Sigmoid colon (tissue), 7 donors: ENCODE results near the gene PARD3. TPM values are rescaled to one million over a fixed set of nuclear protein-coding genes. Genes with fewer than 3 reads are reported as not detected.
"Not testable (repeated sequence)": the region's sequence is repeated elsewhere in the genome, so short reads cannot be mapped to it uniquely, and the experiment has no call there.

ENCODE experiments used
- DNase-seq: peaks from one replicate; pipeline ENCODE4 v3.0.0-alpha.2; 2019
- H3K27ac ChIP-seq, 4 donors: fragments of 200-600 bp; sonication (generic); one replicate each; pipeline ENCODE4 v1.5.1; 2016 to 2019; ENCODE audit warnings: mild to moderate bottlenecking in 1 of 4
- H3K27me3 ChIP-seq, 3 donors: fragments of 200-600 bp; sonication (generic); one replicate each; pipeline ENCODE4 v1.5.1; 2019; ENCODE audit warnings: mild to moderate bottlenecking in 1 of 3
- H3K36me3 ChIP-seq, 4 donors: fragments of 200-600 bp; sonication (generic); one replicate each; pipeline ENCODE4 v1.5.1; 2016 to 2019
- H3K4me1 ChIP-seq, 4 donors: fragments of 200-600 bp; sonication (generic); one replicate each; pipeline ENCODE4 v1.5.1; 2017 to 2019
- H3K4me3 ChIP-seq, 4 donors: fragments of 200-600 bp; sonication (generic); one replicate each; pipeline ENCODE4 v1.5.1; 2017 to 2019; ENCODE audit warnings: mild to moderate bottlenecking in 2 of 4, moderate library complexity in 1 of 4
- H3K9me3 ChIP-seq, 4 donors: fragments of 200-600 bp in 3 of 4; sonication (generic) in 3 of 4; one replicate each; pipeline versions ENCODE4 v1.5.1 to v1.6.1; 2013 to 2019
- EP300 ChIP-seq, 4 donors: sonication (generic); formaldehyde crosslinking; IDR thresholded peaks; one replicate each; pipeline ENCODE4 v1.6.1; 2017; ENCODE audit warnings: antibody characterized with exemption in 4 of 4
- POLR2A ChIP-seq, 2 donors: fragments of 450-650 bp; IDR thresholded peaks; one replicate each; pipeline ENCODE4 v1.6.1; 2016; ENCODE audit warnings: antibody characterized with exemption in 2 of 2, mild to moderate bottlenecking in 2 of 2, moderate library complexity in 2 of 2
- POLR2AphosphoS5 ChIP-seq, 4 donors: sonication (generic); formaldehyde crosslinking; IDR thresholded peaks; one replicate each; pipeline ENCODE4 v1.6.1; 2017; ENCODE audit warnings: antibody characterized with exemption in 4 of 4
- WGBS, 2 donors: extraction: QIAGEN DNeasy Blood & Tissue Kit; methylation state at CpG; one replicate each; pipeline ENCODE4 v1.1.7; 2013; 5-methylcytosine and 5-hydroxymethylcytosine counted together
- intact Hi-C: fragments of 100-400 bp; cut with DNase I; formaldehyde crosslinking; loops from one replicate; pipeline ENCODE4 v1.15.1; 2023
- polyA plus RNA-seq, 3 donors: library from polyadenylated mRNA; stranded (reverse); fragments of 200-250 nt; gene quantifications; one replicate each; pipeline ENCODE4 v1.2.3, GENCODE V29; 2013
- total RNA-seq, 4 donors: library from RNA; depleted of rRNA; stranded (reverse); fragments of >200 nt; gene quantifications; one replicate each; pipeline ENCODE4 v1.1.0, GENCODE V29; 2016
- TF ChIP-seq, protein P1 (sequence below), 4 experiments: fragments of 450-650 bp in 3 of 4; fragments of 200-600 bp in 1 of 4; IDR thresholded peaks; one replicate each; pipeline ENCODE4 v1.5.1; 2016 to 2019; ENCODE audit warnings: antibody characterized with exemption in 4 of 4, mild to moderate bottlenecking in 3 of 4, moderate library complexity in 2 of 4
- donor health status: healthy with polysubstance abuse.
- donor health status: Bipolar disorder and iron deficiency.
- donor health status: healthy.

Gene PARD3
- total and polyA plus RNA-seq, 7 donors: 17.5 to 96.4 (median 75.9) TPM

DNA sequence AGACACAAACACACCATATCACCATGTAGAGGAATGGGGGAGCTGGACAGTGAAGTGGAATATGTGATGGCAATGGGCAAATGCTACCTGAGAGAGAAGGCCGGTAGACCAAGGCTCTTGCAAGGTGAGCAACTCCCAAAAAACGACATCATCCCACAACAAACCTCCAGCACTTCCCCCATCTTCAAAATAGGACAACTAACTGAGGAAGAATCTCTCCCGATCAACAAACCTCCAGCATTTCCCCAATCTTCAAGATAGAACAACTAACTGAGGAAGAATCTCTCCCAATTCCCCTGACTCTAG is 387.2 kb downstream of the PARD3 start:
- TF ChIP-seq EP300 (IDR thresholded peaks at IDR 0.05) (no peak), POLR2A (IDR thresholded peaks at IDR 0.05) (no peak), POLR2AphosphoS5 (IDR thresholded peaks at IDR 0.05) (no peak)
- TF ChIP-seq, protein P1, sequence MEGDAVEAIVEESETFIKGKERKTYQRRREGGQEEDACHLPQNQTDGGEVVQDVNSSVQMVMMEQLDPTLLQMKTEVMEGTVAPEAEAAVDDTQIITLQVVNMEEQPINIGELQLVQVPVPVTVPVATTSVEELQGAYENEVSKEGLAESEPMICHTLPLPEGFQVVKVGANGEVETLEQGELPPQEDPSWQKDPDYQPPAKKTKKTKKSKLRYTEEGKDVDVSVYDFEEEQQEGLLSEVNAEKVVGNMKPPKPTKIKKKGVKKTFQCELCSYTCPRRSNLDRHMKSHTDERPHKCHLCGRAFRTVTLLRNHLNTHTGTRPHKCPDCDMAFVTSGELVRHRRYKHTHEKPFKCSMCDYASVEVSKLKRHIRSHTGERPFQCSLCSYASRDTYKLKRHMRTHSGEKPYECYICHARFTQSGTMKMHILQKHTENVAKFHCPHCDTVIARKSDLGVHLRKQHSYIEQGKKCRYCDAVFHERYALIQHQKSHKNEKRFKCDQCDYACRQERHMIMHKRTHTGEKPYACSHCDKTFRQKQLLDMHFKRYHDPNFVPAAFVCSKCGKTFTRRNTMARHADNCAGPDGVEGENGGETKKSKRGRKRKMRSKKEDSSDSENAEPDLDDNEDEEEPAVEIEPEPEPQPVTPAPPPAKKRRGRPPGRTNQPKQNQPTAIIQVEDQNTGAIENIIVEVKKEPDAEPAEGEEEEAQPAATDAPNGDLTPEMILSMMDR (IDR thresholded peaks at IDR 0.05): no peak
- intact Hi-C loops: no loop called here
- WGBS, 2 donors: 88 to 94% methylated on average over 3 of the region's 3 CpGs

DNA sequence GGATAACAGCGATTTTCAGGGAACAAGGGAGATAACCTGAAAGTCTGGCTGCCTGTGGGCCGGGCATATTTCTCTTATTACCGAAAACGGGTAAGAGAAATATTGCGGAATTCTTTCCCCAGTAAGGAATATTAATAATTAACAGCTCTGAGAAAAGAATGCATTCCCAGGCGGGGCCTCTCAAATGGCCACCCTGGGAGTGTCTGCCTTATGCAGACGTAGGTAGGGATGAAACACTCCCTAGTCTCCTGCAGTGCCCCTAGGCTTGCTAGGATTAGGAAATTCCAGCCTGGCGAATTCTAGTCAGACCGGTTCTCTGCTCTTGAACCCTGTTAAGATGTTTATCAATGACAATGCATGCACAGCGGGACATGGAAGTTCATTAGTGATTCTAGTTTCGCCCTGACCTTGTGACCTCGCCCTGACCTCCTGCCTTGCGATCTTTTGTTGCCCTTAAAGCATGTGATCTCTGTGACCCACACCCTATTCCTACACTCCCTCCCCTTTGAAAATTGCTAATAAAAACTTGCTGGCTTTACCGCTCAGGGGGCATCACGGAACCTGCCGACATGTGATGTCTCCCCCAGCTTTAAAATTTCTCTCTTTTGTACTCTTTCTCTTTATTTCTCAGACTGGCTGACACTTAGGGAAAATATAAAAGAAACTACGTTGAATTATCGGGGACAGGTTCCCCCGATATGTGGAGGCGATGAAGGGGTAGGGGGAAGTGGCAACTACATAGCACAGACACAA is 387.8 kb downstream of the PARD3 start:
- H3K9me3 ChIP-seq, H3K27me3 ChIP-seq, H3K36me3 ChIP-seq, H3K4me3 ChIP-seq, H3K27ac ChIP-seq, intact Hi-C loops, DNase-seq, H3K4me1 ChIP-seq: not testable (repeated sequence)
- 85 to 94% methylated on average over 20 of the region's 20 CpGs for WGBS, 2 donors

More for the DNA sequence above, 387.2 kb downstream of the PARD3 start:
- H3K27me3 ChIP-seq: no peaks in the 10 kb centered on the region
- DNase-seq: no peak
- no peaks in the 10 kb centered on the region for H3K9me3 ChIP-seq
- no peak overlapping the region for H3K4me3 ChIP-seq
- H3K36me3 ChIP-seq: no peaks in the 10 kb centered on the region
- peaks cover 0 to 2% (median 0%) of the 10 kb centered on the region in 4 donors for H3K4me1 ChIP-seq
- H3K27ac ChIP-seq: no peak overlapping the region

DNA sequence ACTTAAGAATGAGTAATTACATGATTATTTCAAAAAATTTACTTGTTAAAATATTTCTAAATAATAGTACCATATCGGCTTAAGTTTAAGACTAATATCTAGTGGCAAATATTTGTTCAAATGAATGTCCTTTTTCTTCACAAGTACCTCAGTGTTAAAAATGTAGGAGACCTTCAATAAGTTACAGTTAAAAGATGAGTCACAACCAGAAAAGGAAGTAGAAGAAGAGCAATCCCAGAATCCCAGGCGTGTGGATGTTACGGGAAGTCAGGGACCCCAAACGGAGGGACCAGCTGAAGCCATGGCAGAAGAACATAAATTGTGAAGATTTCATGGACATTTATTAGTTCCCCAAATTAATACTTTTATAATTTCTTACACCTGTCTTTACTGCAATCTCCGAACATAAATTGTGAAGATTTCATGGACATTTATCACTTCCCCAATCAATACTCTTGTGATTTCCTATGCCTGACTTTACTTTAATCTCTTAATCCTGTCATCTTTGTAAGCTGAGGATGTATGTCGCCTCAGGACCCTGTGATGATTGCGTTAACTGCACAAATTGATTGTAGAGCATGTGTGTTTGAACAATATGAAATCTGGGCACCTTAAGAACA is 388.4 kb downstream of the PARD3 start:
- H3K9me3 ChIP-seq, H3K27me3 ChIP-seq, H3K27ac ChIP-seq, H3K4me1 ChIP-seq, H3K4me3 ChIP-seq, DNase-seq, intact Hi-C loops, H3K36me3 ChIP-seq: not testable (repeated sequence)
- 94% methylated on average over 7 of the region's 7 CpGs for WGBS, 2 donors

DNA sequence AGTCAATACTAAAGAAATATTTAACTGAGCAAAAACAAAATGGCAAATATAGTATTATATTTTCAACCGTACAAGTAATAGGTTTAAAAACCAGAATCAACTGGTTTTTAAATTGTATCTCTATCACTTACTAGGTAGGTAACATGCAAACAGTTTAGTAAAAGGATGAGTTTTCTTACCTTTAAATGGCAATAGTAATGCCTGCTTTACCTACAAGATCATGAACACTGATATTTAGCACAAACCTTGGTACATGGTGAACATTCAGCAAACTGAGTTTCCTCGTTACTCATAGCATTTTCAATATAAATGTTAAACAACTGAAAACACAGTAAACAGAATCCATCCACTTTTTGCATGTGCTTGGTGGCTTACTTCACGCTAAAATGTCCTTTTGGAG is 389.1 kb downstream of the PARD3 start:
- H3K36me3 ChIP-seq: no peaks in the 10 kb centered on the region
- H3K4me3 ChIP-seq: no peak overlapping the region
- H3K27ac ChIP-seq: no peak overlapping the region
- H3K27me3 ChIP-seq: no peaks in the 10 kb centered on the region
- no peak for DNase-seq
- TF ChIP-seq, protein P1 (IDR thresholded peaks at IDR 0.05): no peak
- TF ChIP-seq POLR2A (IDR thresholded peaks at IDR 0.05) (no peak), POLR2AphosphoS5 (IDR thresholded peaks at IDR 0.05) (no peak), EP300 (IDR thresholded peaks at IDR 0.05) (no peak)
- H3K9me3 ChIP-seq: no peaks in the 10 kb centered on the region
- intact Hi-C loops: no loop called here
- H3K4me1 ChIP-seq: peaks cover 0 to 3% (median 0%) of the 10 kb centered on the region in 4 donors
- 60 to 65% methylated on average over 3 of the region's 3 CpGs for WGBS, 2 donors

DNA sequence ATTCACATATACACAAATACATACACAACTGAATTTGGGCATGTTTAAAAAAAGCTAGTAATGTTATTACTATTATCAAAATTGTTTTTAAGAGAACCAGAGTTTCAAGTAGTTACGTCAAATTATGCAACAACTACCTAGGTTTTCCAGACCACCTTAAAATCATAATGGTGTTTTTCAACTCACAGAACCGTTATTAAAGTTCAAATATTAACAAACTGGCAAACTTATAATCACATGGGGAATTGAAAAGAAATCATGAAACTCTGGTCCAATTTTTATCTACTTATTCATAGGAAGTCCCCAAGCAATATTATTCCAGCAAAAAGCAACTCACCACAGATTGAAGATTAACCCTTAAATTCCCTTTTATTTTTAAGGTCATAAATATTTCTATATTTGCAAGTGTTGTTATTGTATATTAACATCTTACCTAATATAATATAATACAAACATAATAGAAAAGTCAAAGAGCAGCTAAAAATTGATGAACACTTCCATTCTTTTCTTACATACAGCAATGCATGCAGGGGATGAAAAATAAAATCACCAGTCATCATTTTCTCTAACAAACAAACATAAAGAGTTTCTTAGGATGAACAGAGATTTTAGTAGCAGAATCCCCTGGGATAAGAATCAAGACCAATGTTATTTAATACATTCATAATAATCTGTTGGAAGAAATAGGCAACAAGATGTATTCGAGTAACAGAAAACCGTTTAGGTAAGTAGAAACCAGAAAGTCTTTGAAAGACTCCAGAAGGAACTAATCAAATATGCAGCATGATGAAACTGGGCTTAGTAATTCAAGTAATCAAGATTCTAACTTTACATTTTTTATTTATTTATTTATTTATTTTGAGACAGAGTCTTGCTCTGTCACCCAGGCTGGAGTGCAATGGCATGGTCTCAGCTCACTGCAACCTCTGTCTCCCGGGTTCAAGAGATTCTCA is 391.1 kb downstream of the PARD3 start:
- WGBS, 2 donors: 86 to 87% methylated on average over 5 of the region's 5 CpGs
- TF ChIP-seq, protein P1 (IDR thresholded peaks at IDR 0.05): no peak
- no peak for TF ChIP-seq POLR2AphosphoS5 (IDR thresholded peaks at IDR 0.05)
- TF ChIP-seq EP300 (IDR thresholded peaks at IDR 0.05): no peak
- no peak for TF ChIP-seq POLR2A (IDR thresholded peaks at IDR 0.05)

More for the DNA sequence above, 391.1 kb downstream of the PARD3 start:
- intact Hi-C loops: no loop called here
- peaks cover 0 to 7% (median 0%) of the 10 kb centered on the region in 4 donors for H3K4me1 ChIP-seq
- DNase-seq: no peak
- H3K4me3 ChIP-seq: no peak overlapping the region
- no peaks in the 10 kb centered on the region for H3K27me3 ChIP-seq
- no peak overlapping the region for H3K27ac ChIP-seq
- no peaks in the 10 kb centered on the region for H3K9me3 ChIP-seq
- no peaks in the 10 kb centered on the region for H3K36me3 ChIP-seq
